Measurements from ENCODE around the gene ADPRH.
"Not testable (repeated sequence)": the region's sequence is repeated elsewhere in the genome, so short reads cannot be mapped to it uniquely, and the experiment has no call there.

ADPRH gene

GRCh38 chr3:119560160-119560559, 19.1 kb upstream of the ADPRH start:
- DNase-seq: no peak

- DNase-seq: no peak
These were observed 16.9 kb upstream of the ADPRH start for GRCh38 chr3:119562307-119562961.

GRCh38 chr3:119563334-119563733, 16.0 kb upstream of the ADPRH start:
- DNase-seq: not testable (repeated sequence)

GRCh38 chr3:119569156-119569555, 10.1 kb upstream of the ADPRH start:
- no peak for DNase-seq

- DNase-seq: no peak
These were observed 9.1 kb upstream of the ADPRH start for GRCh38 chr3:119570229-119570628.

GRCh38 chr3:119571230-119571629, 8.1 kb upstream of the ADPRH start:
- DNase-seq: no peak

GRCh38 chr3:119571688-119572087, 7.6 kb upstream of the ADPRH start:
- DNase-seq: no peak

- no peak for DNase-seq
These were observed 3.8 kb upstream of the ADPRH start for GRCh38 chr3:119575507-119575906.

GRCh38 chr3:119580067-119580760, 922 bp downstream of the ADPRH start:
- DNase-seq: no peak

- DNase-seq: no peak
These were observed 2.9 kb downstream of the ADPRH start for GRCh38 chr3:119582178-119582577.

GRCh38 chr3:119585208-119585607, 5.9 kb downstream of the ADPRH start:
- no peak for DNase-seq

GRCh38 chr3:119585856-119586570, 6.7 kb downstream of the ADPRH start:
- no peak for DNase-seq

GRCh38 chr3:119586733-119587172, 7.5 kb downstream of the ADPRH start:
- no peak for DNase-seq

- no peak for DNase-seq
These were observed 8.8 kb downstream of the ADPRH start for GRCh38 chr3:119588112-119588511.

GRCh38 chr3:119589102-119589773, 9.9 kb downstream of the ADPRH start:
- no peak for DNase-seq

GRCh38 chr3:119590706-119591105, 11.4 kb downstream of the ADPRH start:
- DNase-seq: no peak

GRCh38 chr3:119592861-119593260, 13.6 kb downstream of the ADPRH start:
- DNase-seq: no peak

GRCh38 chr3:119594066-119594465, 14.8 kb downstream of the ADPRH start:
- no peak for DNase-seq

- DNase-seq: not testable (repeated sequence)
These were observed 15.6 kb downstream of the ADPRH start for GRCh38 chr3:119594929-119595328.

GRCh38 chr3:119595639-119596334, 16.5 kb downstream of the ADPRH start:
- no peak for DNase-seq

- no peak for DNase-seq
These were observed 17.1 kb downstream of the ADPRH start for GRCh38 chr3:119596398-119596797.

- no peak for DNase-seq
These were observed 18.4 kb downstream of the ADPRH start, which contains the start of gene PLA1A for GRCh38 chr3:119597548-119598288. PLA1A (plus strand) TSS chr3:119597885; CDS start chr3:119597914, 29 bp downstream.

Data from NCI-H2029 (cell line).